Measurements from ENCODE around the gene PHACTR1.

Gene PHACTR1

GRCh38 chr6:13184089-13184468 lies 467.5 kb downstream of the PHACTR1 start:
- in situ Hi-C loops (cut with HindIII; ENCODE audit: low sequenced_read_pairs): no loop called here
- no peak for DNase-seq (ENCODE audit: low read depth, low spot score)
- no peak for TF ChIP-seq CTCF (IDR thresholded peaks at IDR 0.05; ENCODE audit: low read depth, low read length)
- H3K4me3 ChIP-seq (ENCODE audit: low read depth, low read length): no peak overlapping the region

- in situ Hi-C loops (cut with HindIII; ENCODE audit: low sequenced_read_pairs): no loop called here
- TF ChIP-seq CTCF (IDR thresholded peaks at IDR 0.05; ENCODE audit: low read depth, low read length): no peak
These were observed 468.0 kb downstream of the PHACTR1 start for GRCh38 chr6:13184547-13184946.

GRCh38 chr6:13186861-13187260 lies 470.3 kb downstream of the PHACTR1 start:
- in situ Hi-C loops (cut with HindIII; ENCODE audit: low sequenced_read_pairs): no loop called here
- no peak for TF ChIP-seq CTCF (IDR thresholded peaks at IDR 0.05; ENCODE audit: low read depth, low read length)

More at GRCh38 chr6:13184547-13184946, 468.0 kb downstream of the PHACTR1 start:
- H3K4me3 ChIP-seq (ENCODE audit: low read depth, low read length): no peak overlapping the region
- DNase-seq (ENCODE audit: low read depth, low spot score): no peak

GRCh38 chr6:13187692-13188091 lies 471.1 kb downstream of the PHACTR1 start:
- no peak for TF ChIP-seq CTCF (IDR thresholded peaks at IDR 0.05; ENCODE audit: low read depth, low read length)
- in situ Hi-C loops (cut with HindIII; ENCODE audit: low sequenced_read_pairs): no loop called here

More at GRCh38 chr6:13186861-13187260, 470.3 kb downstream of the PHACTR1 start:
- H3K4me3 ChIP-seq (ENCODE audit: low read depth, low read length): no peak overlapping the region
- DNase-seq (ENCODE audit: low read depth, low spot score): no peak

GRCh38 chr6:13188306-13188705 lies 471.7 kb downstream of the PHACTR1 start:
- no peak overlapping the region for H3K4me3 ChIP-seq (ENCODE audit: low read depth, low read length)
- no peak for DNase-seq (ENCODE audit: low read depth, low spot score)
- no peak for TF ChIP-seq CTCF (IDR thresholded peaks at IDR 0.05; ENCODE audit: low read depth, low read length)
- in situ Hi-C loops (cut with HindIII; ENCODE audit: low sequenced_read_pairs): no loop called here

More at GRCh38 chr6:13187692-13188091, 471.1 kb downstream of the PHACTR1 start:
- H3K4me3 ChIP-seq (ENCODE audit: low read depth, low read length): no peak overlapping the region
- DNase-seq (ENCODE audit: low read depth, low spot score): no peak

GRCh38 chr6:13189710-13190109 lies 473.1 kb downstream of the PHACTR1 start:
- in situ Hi-C loops (cut with HindIII; ENCODE audit: low sequenced_read_pairs): no loop called here
- no peak for DNase-seq (ENCODE audit: low read depth, low spot score)
- no peak for TF ChIP-seq CTCF (IDR thresholded peaks at IDR 0.05; ENCODE audit: low read depth, low read length)
- H3K4me3 ChIP-seq (ENCODE audit: low read depth, low read length): no peak overlapping the region

GRCh38 chr6:13190376-13190775 lies 473.8 kb downstream of the PHACTR1 start:
- no peak for DNase-seq (ENCODE audit: low read depth, low spot score)
- in situ Hi-C loops (cut with HindIII; ENCODE audit: low sequenced_read_pairs): no loop called here
- no peak overlapping the region for H3K4me3 ChIP-seq (ENCODE audit: low read depth, low read length)
- no peak for TF ChIP-seq CTCF (IDR thresholded peaks at IDR 0.05; ENCODE audit: low read depth, low read length)
